Tibial artery (tissue), 4 donors: ENCODE results near the gene EVPLL.

Source experiments
- DNase-seq, 2 donors: peaks; one replicate each; pipeline ENCODE4 v3.0.0-alpha.2; 2019
- H3K27ac ChIP-seq, 2 donors: fragments of 200-600 bp; sonication (generic) in 1 of 2; 1 replicate in 1 of 2; 2 replicates in 1 of 2; pipeline ENCODE4 v1.5.1; 2018 to 2019; ENCODE audit warnings: mild to moderate bottlenecking in 1 of 2
- H3K27me3 ChIP-seq, 2 donors: fragments of 200-600 bp; sonication (generic) in 1 of 2; one replicate each; pipeline versions ENCODE4 v1.5.1 to v1.6.0; 2016 to 2019
- H3K36me3 ChIP-seq, 3 donors: fragments of 200-600 bp; sonication (generic) in 2 of 3; one replicate each; pipeline ENCODE4 v1.5.1; 2016 to 2019; ENCODE audit warnings: mild to moderate bottlenecking in 2 of 3
- H3K4me1 ChIP-seq, 4 donors: fragments of 200-600 bp; sonication (generic) in 2 of 4; 1 replicate in 3 of 4; 2 replicates in 1 of 4; pipeline ENCODE4 v1.5.1; 2016 to 2019
- H3K4me3 ChIP-seq, 2 donors: fragments of 200-600 bp; sonication (generic) in 1 of 2; 1 replicate in 1 of 2; 2 replicates in 1 of 2; pipeline ENCODE4 v1.5.1; 2018 to 2019; ENCODE audit warnings: mild to moderate bottlenecking in 2 of 2
- H3K9me3 ChIP-seq, 3 donors: fragments of 200-600 bp; sonication (generic) in 1 of 3; one replicate each; pipeline ENCODE4 v1.5.1; 2016 to 2019
- intact Hi-C: fragments of 100-400 bp; cut with DNase I; formaldehyde crosslinking; loops from one replicate; pipeline ENCODE4 v1.15.0; 2023; ENCODE audit warnings: low total_unique reads
- TF ChIP-seq, protein P1 (sequence below), 2 experiments: fragments of 200-600 bp in 1 of 2; fragments of 450-650 bp in 1 of 2; IDR thresholded peaks; one replicate each; pipeline ENCODE4 v1.5.1; 2017 to 2019; ENCODE audit warnings: antibody characterized with exemption in 2 of 2, mild to moderate bottlenecking in 1 of 2, moderate library complexity in 1 of 2

The EVPLL gene

DNA sequence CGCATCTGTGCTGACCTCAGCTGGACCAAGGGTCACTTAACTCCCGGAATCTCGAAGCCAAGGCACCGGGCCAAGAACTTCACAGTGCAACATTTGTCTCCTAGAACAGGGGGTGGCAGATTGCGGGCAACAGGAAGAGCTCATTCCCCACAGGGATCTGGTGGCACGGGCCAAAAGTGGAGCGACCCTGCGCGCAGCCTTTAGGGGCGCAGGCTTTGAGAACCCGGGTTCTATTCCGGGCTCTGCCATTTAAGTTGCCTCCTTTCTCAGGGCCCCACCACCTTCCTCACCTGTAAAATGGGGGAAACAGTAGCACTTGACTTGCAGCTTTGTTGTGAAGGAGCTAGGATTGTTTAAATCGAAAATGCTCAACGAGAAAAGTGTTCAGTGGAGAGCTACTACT, 14.9 kb upstream of the EVPLL start:
- intact Hi-C loops: no loop called here

DNA sequence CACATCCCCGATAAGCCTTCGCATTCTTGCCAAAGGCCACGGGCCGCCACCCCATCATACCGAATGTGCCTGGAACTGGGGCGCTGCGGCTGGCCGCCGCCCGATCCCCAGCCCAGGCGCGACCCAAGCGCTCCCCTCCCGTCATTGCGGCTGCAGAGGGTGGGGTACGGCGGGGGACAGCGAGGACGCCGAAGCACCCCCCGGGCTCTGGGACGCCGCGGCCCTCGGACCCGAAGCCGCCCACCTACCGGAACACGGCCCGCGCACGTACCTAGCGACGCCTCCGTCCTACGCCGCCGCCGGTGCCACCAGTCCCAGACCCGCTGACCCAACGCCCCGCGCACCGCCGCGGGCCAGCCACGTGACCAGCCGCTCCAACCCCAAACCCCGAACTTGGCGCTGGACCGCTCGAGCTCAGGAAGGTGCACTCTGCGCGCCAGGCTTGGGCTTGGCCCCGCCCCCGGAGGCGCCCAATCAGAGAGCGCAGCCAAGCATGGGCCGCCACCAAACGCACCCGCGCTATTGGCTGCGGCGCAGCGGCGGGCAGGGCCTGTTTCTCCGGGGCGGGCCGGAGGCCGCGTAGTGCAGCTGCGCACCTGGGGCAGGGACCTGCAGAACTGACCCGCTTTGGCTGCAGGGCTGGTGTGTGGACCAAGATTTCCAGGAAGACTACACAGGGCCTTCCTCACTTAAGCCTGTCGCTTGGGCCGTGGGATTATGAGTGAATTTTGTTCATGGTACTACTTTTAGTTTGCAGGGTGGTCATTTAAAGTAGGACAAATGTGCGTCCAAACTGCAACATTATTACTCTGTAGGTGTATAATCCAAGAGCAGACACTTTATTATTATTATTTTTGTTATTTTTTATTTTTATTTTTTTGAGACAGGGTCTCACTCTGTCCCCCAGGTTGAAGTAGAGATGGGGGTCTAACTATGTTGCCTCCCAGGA, 14.2 kb upstream of the EVPLL start, which contains the start of gene SHMT1:
SHMT1 (minus strand) TSS at position 450 of the 949 bp plus-strand sequence. CDS start 7,569 bp downstream, outside the sequence.
- Histone ChIP-seq H3K4me3 (peak within 1 kb of the TSS; percentile 64 to 77), H3K9me3 (no peaks in the 10 kb centered on the region), H3K27me3 (no peaks in the 10 kb centered on the region), H3K27ac (peak within 1 kb of the TSS; percentile 75 to 82), H3K36me3 (peaks cover 0 to 16% (median 0%) of the 10 kb centered on the region in 3 donors), H3K4me1 (peaks cover 0 to 14% (median 5%) of the 10 kb centered on the region in 4 donors)
- DNase-seq: peak; percentile 96 to 97
- TF ChIP-seq, protein P1, sequence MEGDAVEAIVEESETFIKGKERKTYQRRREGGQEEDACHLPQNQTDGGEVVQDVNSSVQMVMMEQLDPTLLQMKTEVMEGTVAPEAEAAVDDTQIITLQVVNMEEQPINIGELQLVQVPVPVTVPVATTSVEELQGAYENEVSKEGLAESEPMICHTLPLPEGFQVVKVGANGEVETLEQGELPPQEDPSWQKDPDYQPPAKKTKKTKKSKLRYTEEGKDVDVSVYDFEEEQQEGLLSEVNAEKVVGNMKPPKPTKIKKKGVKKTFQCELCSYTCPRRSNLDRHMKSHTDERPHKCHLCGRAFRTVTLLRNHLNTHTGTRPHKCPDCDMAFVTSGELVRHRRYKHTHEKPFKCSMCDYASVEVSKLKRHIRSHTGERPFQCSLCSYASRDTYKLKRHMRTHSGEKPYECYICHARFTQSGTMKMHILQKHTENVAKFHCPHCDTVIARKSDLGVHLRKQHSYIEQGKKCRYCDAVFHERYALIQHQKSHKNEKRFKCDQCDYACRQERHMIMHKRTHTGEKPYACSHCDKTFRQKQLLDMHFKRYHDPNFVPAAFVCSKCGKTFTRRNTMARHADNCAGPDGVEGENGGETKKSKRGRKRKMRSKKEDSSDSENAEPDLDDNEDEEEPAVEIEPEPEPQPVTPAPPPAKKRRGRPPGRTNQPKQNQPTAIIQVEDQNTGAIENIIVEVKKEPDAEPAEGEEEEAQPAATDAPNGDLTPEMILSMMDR (IDR thresholded peaks at IDR 0.05): no peak
- intact Hi-C loops: no loop called here

More for the DNA sequence above, 14.9 kb upstream of the EVPLL start:
- Histone ChIP-seq H3K27ac (peak overlapping the region; percentile 75 to 82), H3K36me3 (peaks cover 0 to 16% (median 0%) of the 10 kb centered on the region in 3 donors), H3K4me3 (peak overlapping the region; percentile 64 to 77), H3K9me3 (no peaks in the 10 kb centered on the region), H3K27me3 (no peaks in the 10 kb centered on the region), H3K4me1 (peaks cover 0 to 14% (median 5%) of the 10 kb centered on the region in 4 donors)
- peak; percentile 74 to 76 for DNase-seq
- TF ChIP-seq, protein P1 (IDR thresholded peaks at IDR 0.05): no peak

DNA sequence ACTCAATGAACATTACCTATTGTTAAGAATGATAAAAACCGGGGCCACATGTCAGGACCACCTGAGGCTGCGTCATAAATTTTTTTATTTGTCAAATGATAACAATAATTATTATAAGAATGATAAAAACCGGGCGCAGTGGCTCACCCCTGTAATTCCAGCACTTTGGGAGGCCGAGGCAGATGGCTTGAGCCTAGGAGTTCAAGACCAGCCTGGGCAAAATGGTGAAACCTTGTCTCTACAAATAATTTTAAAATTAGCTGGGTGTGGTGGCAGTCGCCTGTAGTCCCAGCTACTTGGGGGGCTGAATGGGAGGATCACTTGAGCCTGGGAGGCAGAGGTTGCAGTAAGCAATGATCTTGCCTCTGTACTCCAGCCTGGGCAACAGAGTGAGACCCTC, 13.4 kb upstream of the EVPLL start:
- Histone ChIP-seq H3K27ac (no peak overlapping the region), H3K4me3 (no peak overlapping the region), H3K27me3 (no peaks in the 10 kb centered on the region), H3K9me3 (no peaks in the 10 kb centered on the region), H3K4me1 (peaks cover 0 to 14% (median 5%) of the 10 kb centered on the region in 4 donors), H3K36me3 (peaks cover 0 to 9% (median 0%) of the 10 kb centered on the region in 3 donors)
- DNase-seq: no peak
- intact Hi-C loops: no loop called here
- TF ChIP-seq, protein P1 (IDR thresholded peaks at IDR 0.05): no peak

DNA sequence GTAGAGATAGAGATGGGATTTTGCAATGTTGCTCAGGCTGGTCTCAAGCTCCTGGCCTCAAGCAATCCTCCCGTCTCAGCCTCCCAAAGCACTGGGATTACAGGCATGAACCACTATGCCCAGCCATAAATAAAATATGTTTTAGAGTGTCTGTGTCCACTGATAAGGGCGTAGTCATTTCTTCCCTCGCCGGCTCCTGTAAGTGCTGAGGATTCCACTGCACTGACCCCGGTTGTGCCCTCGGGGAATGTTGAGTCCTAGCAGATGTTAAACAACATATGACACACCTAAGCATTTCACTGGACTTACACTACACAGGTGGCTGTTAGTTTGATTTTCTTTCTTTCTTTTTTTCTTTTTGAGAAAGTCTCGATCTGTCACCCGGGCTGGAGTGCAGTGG, 8.6 kb upstream of the EVPLL start:
- Histone ChIP-seq H3K4me3 (no peak overlapping the region), H3K36me3 (no peaks in the 10 kb centered on the region), H3K4me1 (peaks cover 0 to under 1% (median 0%) of the 10 kb centered on the region in 4 donors), H3K27me3 (peaks cover 0 to 7% of the 10 kb centered on the region in 2 donors), H3K9me3 (no peaks in the 10 kb centered on the region), H3K27ac (no peak overlapping the region)
- DNase-seq: no peak
- TF ChIP-seq, protein P1 (IDR thresholded peaks at IDR 0.05): no peak
- intact Hi-C loops: no loop called here

DNA sequence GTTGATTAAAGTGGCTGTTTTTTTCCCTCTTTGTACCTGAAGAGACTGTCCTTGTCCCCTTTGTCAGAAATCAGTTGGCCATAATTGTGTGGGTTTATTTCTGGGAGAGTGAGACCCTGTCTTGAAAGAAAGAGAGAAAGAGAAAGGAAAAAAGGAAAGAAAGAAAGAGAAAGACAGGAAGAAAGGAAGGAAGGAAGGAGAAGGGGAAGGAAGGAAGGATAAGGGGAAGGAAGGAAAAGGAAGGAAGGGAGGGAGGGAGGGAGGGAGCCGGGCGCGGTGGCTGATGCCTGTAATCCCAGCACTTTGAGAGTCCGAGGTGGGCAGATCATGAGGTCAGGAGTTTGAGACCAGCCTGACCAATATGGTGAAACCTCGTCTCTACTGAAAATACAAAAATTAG, 6.8 kb upstream of the EVPLL start:
- Histone ChIP-seq H3K27me3 (peaks cover 0 to 7% of the 10 kb centered on the region in 2 donors), H3K4me3 (no peak overlapping the region), H3K9me3 (peaks cover 0 to 6% (median 0%) of the 10 kb centered on the region in 3 donors), H3K36me3 (no peaks in the 10 kb centered on the region), H3K27ac (no peak overlapping the region), H3K4me1 (no peaks in the 10 kb centered on the region)
- no peak for DNase-seq
- intact Hi-C loops: no loop called here
- TF ChIP-seq, protein P1 (IDR thresholded peaks at IDR 0.05): no peak
